Measurements from ENCODE around the gene LMO1. TPM values are rescaled to one million over a fixed set of nuclear protein-coding genes. Genes with fewer than 3 reads are reported as not detected.

LMO1 gene
- total RNA-seq, 8 experiments from 2014 or later: 1.1 to 11.7 (median 7.2) TPM; not detected in 2

DNA sequence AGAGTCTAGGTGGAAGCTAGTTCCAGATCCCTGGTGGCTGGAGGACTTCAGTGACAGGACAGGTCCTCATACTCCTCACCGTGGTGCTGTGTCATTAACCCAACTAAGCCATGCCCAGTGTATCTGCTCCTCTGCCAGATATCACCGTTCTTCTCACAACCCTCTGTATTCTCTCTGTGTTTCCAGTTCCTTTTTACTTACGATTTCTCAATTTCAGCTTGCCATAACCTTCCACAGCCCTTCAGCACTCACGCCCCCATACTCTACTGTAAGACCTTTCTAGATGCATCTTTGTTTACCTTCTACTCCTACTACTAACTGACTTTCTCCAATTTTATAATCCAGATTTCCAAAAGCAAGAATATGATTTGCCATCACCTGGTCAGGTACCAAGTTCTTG is 68.7 kb downstream of the LMO1 start:
- ATAC-seq (replicated peaks in 6 of 8): no peak
- Histone ChIP-seq H3K4me3 (no peak overlapping the region), H3K4me1 (replicated peaks in 1 of 2) (peaks cover 0 to 2% of the 10 kb centered on the region in 2 donors), H3K27ac (no peak overlapping the region)
- in situ Hi-C loops (cut with MboI; ENCODE audit: low pct_unique_long_range_greater_than_20kb in 2 of 9, low sequenced_read_pairs in 9 of 9, unreplicated experiment in 9 of 9): loop anchor here in 1 of 9 experiments (25.0 kb wide), 1 partner anchor 367 kb away; no protein-coding TSS in a partner anchor
- WGBS, 10 experiments: 0 to 100% (median 49%) methylated on average over 1 to 4 of the region's 4 CpGs; no CpG with 5 or more reads in 1 of the 10 experiments

DNA sequence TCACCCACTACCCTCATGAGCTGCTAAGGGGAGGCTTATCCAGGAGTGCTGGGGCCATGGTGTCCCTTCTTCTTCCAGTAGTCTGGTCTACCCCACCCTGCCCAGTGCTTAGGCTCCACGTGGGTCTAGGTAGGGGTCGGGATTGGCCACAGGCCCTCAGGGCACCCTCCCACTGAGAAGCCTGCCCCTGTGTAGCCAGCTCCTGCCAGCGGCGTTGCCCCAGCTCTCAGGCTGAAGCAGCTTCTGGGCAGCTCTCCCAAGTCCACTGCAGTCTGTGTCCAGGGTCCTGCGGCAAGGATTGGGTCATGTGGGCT is 70.8 kb downstream of the LMO1 start:
- peaks cover 0 to 2% of the 10 kb centered on the region in 2 donors for H3K4me1 ChIP-seq (replicated peaks in 1 of 2)
- H3K4me3 ChIP-seq: no peak overlapping the region
- WGBS, 10 experiments: 20 to 92% (median 67%) methylated on average over 1 to 2 of the region's 5 CpGs; no CpG with 5 or more reads in 6 of the 10 experiments
- in situ Hi-C loops (cut with MboI; ENCODE audit: low pct_unique_long_range_greater_than_20kb in 2 of 9, low sequenced_read_pairs in 9 of 9, unreplicated experiment in 9 of 9): loop anchor here in 1 of 9 experiments (25.0 kb wide), 1 partner anchor 369 kb away; no protein-coding TSS in a partner anchor
- ATAC-seq (replicated peaks in 6 of 8): peak; percentile 16 to 63 (median 56)
- H3K27ac ChIP-seq: no peak overlapping the region

DNA sequence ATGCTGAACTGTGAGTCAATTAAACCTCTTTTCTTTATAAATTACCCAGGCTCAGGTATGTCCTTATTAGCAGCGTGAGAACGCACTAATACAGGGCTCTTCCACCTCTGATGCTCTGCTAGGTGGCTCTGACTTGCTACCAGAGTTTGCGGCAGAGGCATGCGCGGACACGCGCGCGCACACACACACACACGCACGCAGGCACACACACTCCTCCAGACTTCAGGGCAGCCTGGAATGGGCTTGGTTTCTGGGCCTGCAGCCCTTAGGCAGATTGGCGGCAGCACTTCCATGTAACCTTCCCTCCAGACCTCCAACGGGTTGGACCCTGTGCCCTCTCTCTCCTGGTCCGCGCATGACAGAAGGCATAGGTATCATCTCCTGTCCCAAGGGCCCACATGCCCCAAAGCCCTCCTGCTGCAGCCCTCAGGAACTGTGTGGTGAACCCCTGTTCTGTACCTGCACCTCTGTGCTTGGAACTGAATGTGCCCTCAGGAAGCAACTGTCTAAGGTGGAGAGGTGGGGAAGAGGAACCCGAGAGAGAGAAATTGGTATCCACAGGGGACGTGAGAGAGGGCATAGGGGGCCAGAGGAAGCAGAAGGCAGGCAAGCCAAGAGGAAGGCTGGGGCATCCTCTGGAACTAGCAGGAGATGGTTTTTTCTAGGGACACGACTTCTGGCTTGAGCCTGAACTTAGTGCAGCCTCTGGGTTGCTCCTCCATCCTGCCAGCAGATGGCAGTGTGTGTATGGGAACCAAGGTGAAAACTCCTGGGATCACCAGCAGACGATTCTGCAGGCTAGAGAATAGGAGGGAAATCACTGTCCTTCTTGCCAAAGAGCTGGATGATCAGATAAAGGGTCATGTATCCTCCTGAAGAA is 71.4 kb downstream of the LMO1 start:
- H3K4me1 ChIP-seq (replicated peaks in 1 of 2): peaks cover 0 to 2% of the 10 kb centered on the region in 2 donors
- WGBS, 10 experiments: 0 to 96% (median 67%) methylated on average over 1 to 12 of the region's 19 CpGs
- ATAC-seq (replicated peaks in 6 of 8): peak; percentile 78 to 99 (median 93)
- in situ Hi-C loops (cut with MboI; ENCODE audit: low pct_unique_long_range_greater_than_20kb in 2 of 9, low sequenced_read_pairs in 9 of 9, unreplicated experiment in 9 of 9): loop anchor here in 1 of 9 experiments (25.0 kb wide), 1 partner anchor 370 kb away; no protein-coding TSS in a partner anchor
- no peak overlapping the region for H3K27ac ChIP-seq
- H3K4me3 ChIP-seq: no peak overlapping the region

DNA sequence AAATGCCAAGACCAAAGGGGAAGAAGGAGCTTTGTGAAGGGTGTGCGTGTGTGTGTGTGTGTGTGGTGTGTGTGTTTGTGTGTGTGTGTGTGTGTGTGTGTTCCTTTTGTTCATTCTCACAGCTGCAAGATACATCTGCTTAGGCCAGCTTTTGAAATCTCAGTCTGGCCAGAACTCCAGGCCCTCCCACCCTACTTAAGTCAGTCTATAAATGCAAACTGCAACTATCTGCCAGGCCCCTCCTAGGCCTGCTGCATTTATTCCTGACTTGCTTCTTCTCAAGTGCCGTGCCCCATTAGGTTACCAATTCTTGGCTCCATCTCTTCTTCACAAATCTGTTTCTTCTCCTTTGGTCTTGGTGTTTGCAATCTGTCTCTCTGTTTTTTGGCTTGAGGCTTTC is 73.2 kb downstream of the LMO1 start:
- Histone ChIP-seq H3K27ac (no peak overlapping the region), H3K4me3 (no peak overlapping the region), H3K4me1 (replicated peaks in 1 of 2) (peaks cover 0 to 2% of the 10 kb centered on the region in 2 donors)
- in situ Hi-C loops (cut with MboI; ENCODE audit: low pct_unique_long_range_greater_than_20kb in 2 of 9, low sequenced_read_pairs in 9 of 9, unreplicated experiment in 9 of 9): loop anchor here in 1 of 9 experiments (25.0 kb wide), 1 partner anchor 372 kb away; no protein-coding TSS in a partner anchor
- peak in 3 of 8 experiments; percentile 56 to 88 (median 72) for ATAC-seq (replicated peaks in 6 of 8)
- WGBS, 10 experiments: 0 to 86% (median 4%) methylated on average over 1 to 2 of the region's 2 CpGs; no CpG with 5 or more reads in 4 of the 10 experiments

DNA sequence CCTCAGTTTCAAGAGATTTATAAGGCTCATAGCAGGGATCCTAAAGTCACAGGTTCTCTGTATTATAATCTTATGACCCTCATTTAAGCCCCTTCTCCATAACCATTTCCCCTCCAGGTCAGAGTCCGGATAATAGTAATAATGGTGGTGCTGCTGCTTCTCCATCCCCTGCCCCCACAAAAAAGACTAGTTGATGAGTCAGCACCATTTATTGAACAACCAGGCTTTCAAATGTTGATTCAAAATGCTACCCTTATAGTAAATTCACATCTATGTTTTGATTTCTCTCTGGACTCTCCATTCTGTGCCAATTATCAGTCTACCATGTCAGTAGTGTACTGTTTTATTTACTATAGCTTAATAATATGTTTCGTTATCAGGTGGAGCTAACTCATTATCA is 77.2 kb downstream of the LMO1 start:
- no peak for ATAC-seq (replicated peaks in 6 of 8)
- in situ Hi-C loops (cut with MboI; ENCODE audit: low pct_unique_long_range_greater_than_20kb in 2 of 9, low sequenced_read_pairs in 9 of 9, unreplicated experiment in 9 of 9): loop anchor here in 1 of 9 experiments (25.0 kb wide), 1 partner anchor 376 kb away; no protein-coding TSS in a partner anchor
- no peak overlapping the region for H3K4me3 ChIP-seq
- H3K27ac ChIP-seq: no peak overlapping the region
- WGBS, 10 experiments: 0 to 100% (median 77%) methylated on average over 1 to 2 of the region's 2 CpGs; no CpG with 5 or more reads in 1 of the 10 experiments
- H3K4me1 ChIP-seq (replicated peaks in 1 of 2): no peaks in the 10 kb centered on the region

DNA sequence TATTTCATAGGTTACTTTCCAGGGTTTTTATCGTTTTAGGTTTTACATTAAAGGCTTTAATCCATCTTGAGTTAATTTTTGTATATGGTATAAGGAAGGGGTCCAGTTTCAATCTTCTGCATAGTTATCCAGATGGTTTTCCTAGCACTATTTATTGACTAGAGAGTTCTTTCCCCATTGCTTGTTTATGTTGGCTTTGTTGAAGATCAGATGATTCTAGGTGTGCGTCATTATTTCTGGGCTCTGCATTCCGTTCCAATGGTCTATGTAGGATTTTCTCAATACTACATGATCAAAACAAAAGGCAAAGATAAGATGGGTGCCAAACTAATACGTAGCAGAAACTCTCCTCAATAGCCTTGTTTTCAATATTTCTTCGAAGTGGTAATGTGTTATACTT is 80.6 kb downstream of the LMO1 start:
- in situ Hi-C loops (cut with MboI; ENCODE audit: low pct_unique_long_range_greater_than_20kb in 2 of 9, low sequenced_read_pairs in 9 of 9, unreplicated experiment in 9 of 9): loop anchor here in 1 of 9 experiments (25.0 kb wide), 1 partner anchor 379 kb away; no protein-coding TSS in a partner anchor
- WGBS, 10 experiments: 28 to 87% (median 69%) methylated on average over 3 to 5 of the region's 5 CpGs
- Histone ChIP-seq H3K27ac (no peak overlapping the region), H3K4me1 (replicated peaks in 1 of 2) (no peaks in the 10 kb centered on the region), H3K4me3 (no peak overlapping the region)
- no peak for ATAC-seq (replicated peaks in 6 of 8)

DNA sequence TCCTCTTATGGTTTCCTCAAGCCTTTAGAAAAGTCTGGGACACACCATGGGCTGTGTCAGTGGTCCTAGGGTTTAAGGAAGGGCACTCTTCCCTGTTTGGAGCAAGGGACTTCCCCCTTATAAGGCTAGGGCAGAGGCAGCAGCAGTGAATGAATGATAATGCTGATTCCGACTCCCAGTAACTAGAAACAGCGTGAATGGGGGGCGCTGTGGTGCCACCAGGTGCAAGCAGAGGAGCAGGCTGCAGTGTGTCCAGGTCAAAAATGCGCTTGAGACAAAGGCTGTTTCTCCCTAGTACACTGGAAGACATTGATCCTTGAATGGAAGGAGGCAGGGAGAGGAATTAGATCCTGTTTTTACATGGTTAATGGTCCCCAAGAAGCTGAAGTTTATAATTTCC is 83.2 kb downstream of the LMO1 start:
- in situ Hi-C loops (cut with MboI; ENCODE audit: low pct_unique_long_range_greater_than_20kb in 2 of 9, low sequenced_read_pairs in 9 of 9, unreplicated experiment in 9 of 9): loop anchor here in 1 of 9 experiments (25.0 kb wide), 1 partner anchor 382 kb away; no protein-coding TSS in a partner anchor
- Histone ChIP-seq H3K4me1 (replicated peaks in 1 of 2) (no peaks in the 10 kb centered on the region), H3K4me3 (no peak overlapping the region), H3K27ac (no peak overlapping the region)
- ATAC-seq (replicated peaks in 6 of 8): no peak
- WGBS, 10 experiments: 22 to 76% (median 60%) methylated on average over 1 to 4 of the region's 4 CpGs; no CpG with 5 or more reads in 4 of the 10 experiments

DNA sequence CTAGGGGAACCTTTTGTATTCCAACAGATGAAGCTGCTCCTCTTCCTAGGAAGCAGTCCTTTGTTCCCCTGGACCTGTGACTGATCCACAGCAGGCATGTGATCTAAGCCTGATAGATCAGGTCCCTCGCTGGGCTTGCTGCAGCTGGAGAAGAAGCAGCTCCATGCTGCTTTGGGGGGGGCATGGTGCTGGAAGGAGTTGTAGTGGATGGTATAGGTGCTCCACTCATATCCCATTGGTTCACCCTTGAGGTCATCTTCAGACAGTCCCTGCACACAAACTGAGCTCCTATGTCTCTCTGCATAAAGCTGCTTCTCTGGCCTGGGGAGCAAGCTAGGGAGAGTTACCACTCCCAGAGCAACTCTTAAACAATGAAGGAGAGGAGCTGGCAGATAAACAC is 85.4 kb downstream of the LMO1 start:
- Histone ChIP-seq H3K4me3 (no peak overlapping the region), H3K27ac (no peak overlapping the region), H3K4me1 (replicated peaks in 1 of 2) (no peaks in the 10 kb centered on the region)
- in situ Hi-C loops (cut with MboI; ENCODE audit: low pct_unique_long_range_greater_than_20kb in 2 of 9, low sequenced_read_pairs in 9 of 9, unreplicated experiment in 9 of 9): loop anchor here in 1 of 9 experiments (25.0 kb wide), 1 partner anchor 384 kb away; no protein-coding TSS in a partner anchor
- no peak for ATAC-seq (replicated peaks in 6 of 8)
- 50% methylated on average over 1 of the region's 1 CpG; no CpG with 5 or more reads in 9 of the 10 experiments for WGBS, 10 experiments

DNA sequence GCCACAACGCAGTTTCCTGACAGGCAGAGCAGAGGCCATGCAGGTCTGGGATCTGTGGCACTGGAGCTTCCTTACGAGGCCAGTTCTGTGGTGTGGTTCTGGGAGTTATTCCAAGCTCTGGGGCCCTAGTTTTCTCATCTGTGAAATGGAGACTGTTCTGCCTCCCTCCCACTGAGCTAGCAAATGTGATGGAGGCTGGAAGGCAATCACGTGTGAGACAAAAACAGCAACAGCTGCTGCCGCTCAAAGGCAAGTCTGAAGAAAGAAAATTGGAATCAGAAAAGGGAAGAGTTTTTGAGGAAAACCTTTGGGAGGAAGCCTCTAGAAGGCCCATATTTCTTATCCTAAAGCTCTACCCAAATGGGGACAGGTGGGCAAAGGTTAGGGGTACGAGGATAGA is 86.5 kb downstream of the LMO1 start:
- no peaks in the 10 kb centered on the region for H3K4me1 ChIP-seq (replicated peaks in 1 of 2)
- no peak overlapping the region for H3K27ac ChIP-seq
- ATAC-seq (replicated peaks in 6 of 8): no peak
- in situ Hi-C loops (cut with MboI; ENCODE audit: low pct_unique_long_range_greater_than_20kb in 2 of 9, low sequenced_read_pairs in 9 of 9, unreplicated experiment in 9 of 9): loop anchor here in 1 of 9 experiments (25.0 kb wide), 1 partner anchor 385 kb away; no protein-coding TSS in a partner anchor
- 0 to 80% (median 39%) methylated on average over 1 to 5 of the region's 5 CpGs; no CpG with 5 or more reads in 2 of the 10 experiments for WGBS, 10 experiments
- no peak overlapping the region for H3K4me3 ChIP-seq

Other genes starting within 250 kb of the LMO1 start
- 10 to 100 TPM in 5 of 8 experiments, 1 to 10 TPM in 2, under 1 TPM in 1; 0.76 to 57.2 (median 25.7) TPM for gene TUB, start 182.7 kb downstream of the LMO1 start, total RNA-seq
- 10 to 100 TPM in 5 of 8 experiments, 1 to 10 TPM in 1, under 1 TPM in 2; 0.10 to 48.0 (median 24.3) TPM for gene RIC3, start 94.9 kb downstream of the LMO1 start, total RNA-seq

Data from motor neuron (in vitro differentiated cells).